Tongue (tissue), 2 donors: ENCODE results near the gene TNNI3. TPM values are rescaled to one million over a fixed set of nuclear protein-coding genes. Genes with fewer than 3 reads are reported as not detected.
"Not testable (repeated sequence)": the region's sequence is repeated elsewhere in the genome, so short reads cannot be mapped to it uniquely, and the experiment has no call there.

Experiments
- DNase-seq: peaks from one replicate; pipeline ENCODE4 v3.0.0-alpha.2; 2015
- total RNA-seq: library from RNA; depleted of rRNA; stranded (reverse); fragments of >200 nt; gene quantifications from one replicate; pipeline ENCODE4 v1.2.3, GENCODE V29; 2014

The TNNI3 gene
- 1.7 TPM for total RNA-seq

DNA sequence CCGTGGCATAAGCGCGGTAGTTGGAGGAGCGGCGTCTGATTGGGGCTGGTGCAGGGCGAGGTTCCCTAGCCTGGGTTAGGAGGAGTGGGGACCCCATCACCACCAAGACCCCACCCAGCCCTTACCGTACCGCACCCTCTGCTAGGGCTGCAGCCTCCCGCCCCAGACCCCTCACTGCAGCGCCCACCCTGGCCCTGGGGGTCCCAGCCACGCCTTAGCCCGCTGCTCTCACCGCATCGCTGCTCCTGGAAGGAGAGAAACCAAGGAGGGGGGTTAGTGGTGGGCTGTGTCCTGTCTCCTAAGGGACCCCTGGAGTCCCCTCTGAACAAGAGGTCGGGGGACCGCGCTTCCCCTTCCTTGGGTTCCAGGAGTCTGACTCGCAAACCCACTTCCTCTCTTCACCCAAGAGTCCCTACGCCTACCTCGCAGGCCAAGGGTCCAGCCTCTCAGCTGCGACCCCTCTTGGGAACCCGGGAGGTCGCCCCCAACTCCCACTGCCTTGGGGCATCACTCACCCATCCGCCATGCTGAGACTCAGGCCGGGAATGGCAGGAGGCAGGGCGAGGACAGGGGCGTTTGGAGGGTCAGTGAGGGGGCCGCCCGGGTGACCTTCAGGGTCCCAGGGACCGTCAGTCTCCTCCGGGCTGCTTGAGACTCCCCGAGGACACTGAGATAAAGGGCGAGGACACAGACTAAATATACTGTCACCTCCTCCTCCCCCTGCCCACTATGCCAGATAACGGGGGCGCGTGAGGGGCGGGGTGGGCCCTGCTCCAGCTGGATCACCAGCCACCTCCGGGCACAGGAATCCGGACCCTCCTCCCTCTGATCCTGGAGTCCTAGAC, at the start of gene TNNI3:
Gene TNNI3 (minus strand): TSS at position 669 of the 845 bp plus-strand sequence. CDS start 143 bp downstream, at position 526.
- DNase-seq, result no peak

DNA sequence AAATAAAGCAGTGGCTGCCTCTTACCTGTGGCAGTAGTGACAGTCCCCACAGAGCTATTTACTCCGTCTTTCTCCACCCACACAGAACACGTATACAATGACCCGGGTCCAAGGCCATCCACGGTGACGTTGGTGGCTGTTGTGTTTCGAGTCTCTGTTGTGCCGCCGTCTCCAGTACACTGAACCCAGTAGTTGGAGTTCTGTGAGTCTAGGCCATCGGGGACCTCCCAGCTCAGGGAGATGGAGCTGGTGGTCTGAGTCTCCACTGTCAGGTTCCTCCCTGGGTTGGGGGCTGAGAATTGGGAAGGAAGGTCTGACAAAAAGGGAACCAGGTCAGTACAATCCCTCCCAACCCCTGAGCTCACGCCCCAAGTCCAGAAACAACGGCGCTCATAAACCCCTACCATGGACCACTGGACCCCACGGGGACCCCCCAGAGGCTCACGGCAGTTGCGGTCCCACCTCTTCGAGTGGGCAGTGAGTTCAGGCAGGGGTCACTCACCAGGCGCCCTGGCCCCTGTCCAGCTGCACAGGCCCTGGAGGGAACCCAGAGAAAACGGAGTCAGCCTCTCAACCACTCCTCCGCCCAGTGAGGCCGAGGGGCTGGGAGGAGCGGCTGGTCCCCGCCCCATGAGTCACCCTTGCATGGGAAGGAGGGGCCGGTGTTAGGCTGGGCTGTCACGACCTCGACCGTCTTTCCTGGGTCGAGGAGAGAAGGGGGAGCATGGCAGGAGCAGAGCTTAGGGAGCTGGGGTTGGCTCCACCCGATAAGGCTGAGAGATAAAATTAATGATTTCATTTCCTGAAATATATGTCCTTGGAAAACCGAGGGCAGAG, 49.4 kb upstream of the TNNI3 start:
- peak; percentile 50 for DNase-seq

DNA sequence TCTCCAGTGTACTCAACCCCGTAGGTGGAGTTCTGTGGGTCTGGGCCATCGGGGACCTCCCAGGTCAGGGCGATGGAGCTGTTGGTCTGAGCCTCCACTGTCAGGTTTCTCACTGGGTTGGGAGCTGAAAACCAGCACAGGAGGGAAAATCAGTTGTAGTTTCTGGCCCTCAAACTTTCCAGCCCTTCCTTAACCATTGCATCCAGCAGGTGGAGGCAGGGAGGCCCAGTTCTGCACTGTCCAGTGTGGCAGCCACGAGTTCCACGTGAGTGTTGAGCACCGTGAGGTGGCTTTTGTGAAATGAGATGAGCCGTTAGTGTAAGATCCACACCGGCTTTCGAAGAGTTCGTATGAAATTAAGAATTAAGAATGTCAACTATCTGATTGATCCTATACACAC, 44.7 kb upstream of the TNNI3 start:
- not testable (repeated sequence) for DNase-seq

DNA sequence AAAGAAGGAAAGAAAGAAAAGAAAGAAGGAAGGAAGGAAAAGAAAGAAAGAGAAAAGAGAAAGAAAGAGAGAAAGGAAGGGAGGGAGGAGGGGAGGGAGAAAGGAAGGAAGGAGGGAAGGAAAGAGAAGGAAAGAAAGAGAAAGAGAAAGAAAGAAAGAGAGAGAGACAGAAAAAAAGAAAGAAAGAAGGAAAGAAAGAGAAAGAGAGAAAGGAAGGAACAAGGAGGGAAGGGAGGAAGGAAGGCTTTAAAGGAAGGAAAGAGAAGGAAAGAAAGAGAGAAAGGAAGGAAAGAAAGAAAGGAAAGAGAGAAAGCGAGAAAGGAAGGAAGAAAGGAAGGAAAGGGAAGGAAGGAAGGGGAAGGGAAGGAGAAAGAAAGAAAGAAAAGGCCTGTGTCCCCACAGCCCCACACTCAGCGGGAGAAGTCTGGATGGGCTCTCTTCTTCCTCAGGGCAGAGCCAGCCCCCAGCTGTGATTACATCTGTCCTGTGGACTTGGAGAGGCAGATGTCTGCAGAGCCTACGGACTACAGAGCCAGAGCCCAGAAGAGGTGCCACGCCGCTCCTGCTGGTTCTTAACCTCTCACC, 42.2 kb upstream of the TNNI3 start:
- no peak for DNase-seq

DNA sequence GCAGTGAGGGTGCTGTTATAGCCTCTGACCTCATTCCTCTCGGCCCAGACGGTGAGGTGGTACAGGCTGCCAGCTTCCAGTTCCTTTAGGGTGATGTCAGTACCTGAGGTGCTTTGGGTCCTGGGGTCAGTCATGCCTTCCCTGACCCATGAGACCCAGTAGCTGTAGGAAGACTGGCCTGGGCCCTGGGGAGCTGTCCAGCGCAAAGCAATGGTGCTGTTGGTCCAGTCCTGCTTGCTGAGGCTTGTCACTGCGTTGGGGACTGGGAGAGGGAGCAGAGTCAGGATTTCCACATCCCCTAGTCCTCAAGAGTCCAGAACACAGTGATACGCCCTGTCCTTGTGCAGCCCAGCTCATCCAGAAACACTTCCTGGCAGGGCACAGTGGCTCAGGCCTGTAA, 41.1 kb upstream of the TNNI3 start:
- DNase-seq, result no peak

DNA sequence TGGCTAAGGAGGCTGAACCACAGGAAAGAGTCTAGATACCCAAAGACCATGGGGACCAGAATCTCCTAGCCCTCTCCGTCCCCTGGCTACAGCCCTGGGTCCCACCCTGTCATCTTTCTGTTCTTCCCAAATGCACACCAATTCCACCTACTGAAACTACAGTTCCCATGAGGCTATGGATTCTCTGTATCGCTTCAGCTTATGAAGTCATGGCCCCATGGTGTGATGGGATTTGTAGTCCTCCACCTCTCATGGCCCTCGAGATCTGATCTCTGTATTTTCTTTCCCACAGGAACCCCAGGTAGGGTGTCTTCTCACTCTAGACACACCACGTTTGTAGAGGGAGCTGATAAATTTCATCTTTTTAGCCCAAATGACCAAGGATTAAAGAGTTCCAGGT, 40.0 kb upstream of the TNNI3 start:
- no peak for DNase-seq

DNA sequence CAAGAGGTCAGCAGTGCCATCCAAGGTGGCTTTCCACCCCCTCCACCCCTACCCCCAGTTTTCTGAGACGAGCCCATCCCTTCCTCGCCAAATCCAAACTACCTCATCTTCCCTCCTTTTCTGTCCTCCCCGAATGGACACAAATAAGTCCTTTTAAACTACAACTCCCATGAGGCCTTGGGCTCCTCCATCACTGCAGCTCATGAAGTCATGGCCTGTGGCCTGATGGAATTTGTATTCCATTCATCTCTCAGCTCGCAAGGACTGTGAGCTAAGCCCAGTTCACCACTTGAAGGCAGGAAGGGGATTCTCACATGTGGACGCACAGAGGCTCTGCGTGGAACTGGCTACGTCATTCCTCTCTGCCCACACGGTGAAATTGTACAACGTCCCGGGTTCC, 39.3 kb upstream of the TNNI3 start:
- DNase-seq, result no peak

DNA sequence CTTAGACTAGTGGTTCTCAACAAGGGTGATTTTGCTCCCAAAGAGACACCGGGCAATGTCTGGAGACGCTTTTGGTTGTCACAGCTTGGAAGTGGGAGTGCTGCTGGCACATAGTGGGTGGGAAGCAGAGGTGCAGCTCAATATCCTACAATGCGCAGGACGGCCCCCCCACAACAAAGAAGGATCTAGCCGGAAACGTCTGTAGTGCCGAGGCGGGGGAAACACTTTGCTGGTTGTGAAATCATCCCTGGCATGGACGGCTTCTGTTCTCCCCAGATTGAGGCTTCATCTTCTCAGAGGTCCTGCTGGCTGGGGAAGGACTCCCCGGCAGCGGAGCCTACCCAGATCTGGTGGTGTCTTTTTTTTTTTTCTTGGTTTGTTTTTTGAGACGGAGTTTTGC, 35.9 kb upstream of the TNNI3 start:
- DNase-seq, result no peak

DNA sequence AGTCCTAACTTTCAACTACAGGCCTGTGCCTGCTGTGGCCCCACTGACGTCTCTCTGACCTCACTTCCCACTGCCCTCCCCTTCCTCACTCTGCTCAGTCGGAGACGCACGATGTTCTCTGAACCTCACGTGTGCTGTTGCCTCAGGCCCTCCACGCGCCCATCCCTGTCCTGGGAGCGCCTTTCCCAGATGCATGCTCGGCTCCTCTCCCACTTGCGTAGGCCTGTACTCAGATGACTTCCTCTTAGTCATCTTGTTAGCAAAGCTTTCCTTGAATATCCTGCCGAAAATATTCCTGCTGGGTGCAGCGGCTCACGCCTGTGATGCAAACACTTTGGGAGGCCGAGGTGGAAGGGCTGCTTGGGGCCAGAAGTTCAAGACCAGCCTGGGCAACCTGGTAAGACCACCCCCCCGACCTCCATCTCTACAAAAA, 31.9 kb upstream of the TNNI3 start:
- DNase-seq, result no peak

DNA sequence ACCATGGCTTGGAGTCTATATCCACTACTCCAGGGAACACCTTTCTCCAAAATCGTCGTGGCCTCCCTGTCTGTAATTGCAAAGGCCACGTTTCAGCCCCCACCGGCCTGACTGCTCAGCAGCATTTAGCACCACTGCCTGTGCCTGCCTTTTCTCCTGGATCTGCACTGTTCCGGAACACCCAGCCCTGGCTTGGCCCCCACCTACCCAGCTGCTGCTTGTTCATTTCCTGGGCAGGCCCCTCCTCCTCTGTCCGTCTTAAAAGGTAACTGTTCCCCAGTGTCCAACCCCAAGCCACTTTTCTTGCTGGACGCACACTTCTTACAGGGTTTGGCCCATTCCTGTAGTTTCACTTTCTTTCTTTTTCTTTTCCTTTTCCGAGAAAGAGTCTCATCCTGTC, 31.1 kb upstream of the TNNI3 start:
- DNase-seq, result no peak

DNA sequence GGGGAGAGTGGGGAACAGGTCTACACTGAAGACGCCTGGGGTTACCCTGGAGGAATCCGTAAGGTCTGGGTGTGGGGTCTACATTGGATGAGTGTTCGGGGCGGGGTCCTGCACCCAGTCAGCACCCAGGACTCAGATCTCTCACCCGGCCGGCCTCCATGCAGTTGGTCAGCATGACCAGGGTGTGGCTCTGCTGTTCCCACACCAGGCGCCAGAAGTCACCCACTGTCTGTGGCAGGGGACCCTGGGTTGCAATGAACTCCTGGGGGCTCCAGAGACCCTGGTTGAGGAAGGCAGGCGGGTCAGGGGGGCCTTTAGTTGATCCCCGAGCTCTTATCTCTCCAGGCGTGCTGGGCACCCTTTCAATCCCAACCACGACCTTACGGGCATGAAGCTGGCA, 28.5 kb upstream of the TNNI3 start:
- DNase-seq, result no peak

DNA sequence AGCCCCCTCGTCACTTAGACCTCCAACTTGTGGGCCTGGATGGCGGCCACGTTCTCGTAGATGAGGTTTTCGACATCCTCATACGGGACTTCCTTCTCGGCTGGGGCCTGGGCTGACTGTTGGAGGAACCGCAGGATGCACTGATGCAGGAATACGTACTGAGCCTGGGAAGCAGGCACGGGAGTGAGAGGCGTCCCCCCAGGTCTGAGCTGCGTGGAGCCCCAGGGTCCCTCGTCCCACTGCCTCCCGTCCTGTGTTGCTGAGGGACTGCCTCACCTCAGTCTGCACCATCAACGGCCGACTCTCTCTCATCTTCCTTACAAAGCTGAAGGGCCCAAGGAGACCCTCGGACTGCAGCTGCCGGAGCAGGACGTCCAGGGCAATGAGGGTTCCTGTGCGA, 24.2 kb upstream of the TNNI3 start:
- no peak for DNase-seq

DNA sequence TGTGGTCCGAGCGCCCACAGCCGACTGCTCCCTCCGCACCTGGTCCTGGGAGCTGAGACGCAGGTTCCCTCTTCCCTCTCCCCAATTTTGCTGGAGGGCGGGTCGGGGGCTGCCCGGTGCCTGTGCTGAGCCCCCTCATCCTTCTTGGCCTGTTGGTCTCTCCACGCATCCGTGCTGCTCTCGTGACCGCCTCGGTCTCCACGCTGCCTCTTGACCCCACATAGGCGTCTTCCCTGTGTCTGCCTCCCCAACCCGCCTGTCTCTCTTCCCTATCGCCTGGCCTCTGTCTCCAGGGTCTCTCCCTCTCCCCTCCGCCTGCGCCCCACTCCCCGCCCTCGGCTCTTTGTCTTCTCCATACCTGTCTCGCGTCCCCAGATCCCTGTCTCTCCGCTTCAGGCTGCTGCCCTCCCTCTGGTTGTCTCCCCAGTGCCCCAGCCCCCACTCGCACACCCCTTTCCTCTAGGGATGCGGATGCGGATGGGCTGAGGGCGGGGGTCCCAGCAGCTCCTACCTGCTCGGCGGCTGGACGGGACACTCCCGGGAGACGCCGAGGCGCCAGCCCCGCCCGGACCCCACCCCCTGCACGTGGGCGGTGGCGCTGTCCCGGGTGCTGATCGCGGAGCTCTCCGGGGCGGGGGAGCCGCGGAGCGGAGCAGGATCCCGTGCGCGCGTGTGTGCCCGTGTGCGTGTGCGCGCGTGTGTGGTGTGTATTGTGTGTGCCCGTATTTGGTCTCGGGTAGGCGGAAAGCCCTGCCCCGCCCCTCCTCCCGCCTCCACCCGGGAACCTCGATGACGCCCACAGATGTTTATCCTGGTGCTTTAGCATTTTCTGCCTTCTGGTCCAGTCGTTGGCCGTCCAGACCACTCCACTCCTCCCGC, 22.3 kb upstream of the TNNI3 start, which contains the start of gene SYT5:
Gene SYT5 (minus strand): TSS at position 684 of the 879 bp plus-strand sequence. CDS start 1,248 bp downstream, outside the sequence.
- peak; percentile 62 for DNase-seq

DNA sequence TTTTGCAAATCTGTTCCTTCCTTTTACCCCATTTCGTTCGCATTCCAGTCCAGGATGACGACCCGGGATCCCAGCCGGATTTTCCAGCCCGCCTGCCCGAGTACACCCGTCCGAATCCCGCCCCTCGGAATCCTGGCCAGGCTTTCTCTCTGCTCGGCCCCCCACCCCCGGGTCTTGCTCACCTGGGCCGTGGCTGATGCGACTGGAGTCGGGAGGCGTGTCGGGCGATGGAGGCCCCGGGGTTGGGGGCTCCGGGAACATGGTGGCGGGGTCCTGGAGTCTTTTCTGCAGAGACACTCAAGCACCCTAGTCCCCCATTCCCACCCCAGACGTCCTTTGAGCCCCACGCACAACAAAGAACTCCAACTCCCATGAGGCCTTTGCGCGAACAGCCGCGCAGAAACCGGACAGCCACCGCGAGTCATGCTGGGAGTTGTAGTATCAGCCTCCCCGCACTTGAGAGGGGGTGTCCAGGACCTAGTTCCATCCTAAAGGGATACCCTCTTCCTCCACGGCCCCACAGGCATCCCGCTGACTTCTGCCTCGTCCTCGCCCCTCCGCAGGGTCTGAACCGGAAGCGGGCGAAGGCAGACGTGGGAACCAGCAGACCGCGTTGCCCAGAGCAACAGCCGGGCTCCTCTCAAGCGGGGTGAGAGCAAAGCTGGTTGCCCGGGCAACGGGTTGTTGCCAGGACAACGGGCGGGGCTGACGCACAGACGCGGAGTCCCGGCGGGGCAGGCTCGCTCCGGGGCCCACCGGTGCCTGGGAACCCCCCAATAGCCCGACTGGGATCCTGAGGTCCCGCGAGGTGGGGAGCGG, 21.5 kb upstream of the TNNI3 start:
- DNase-seq, result peak; percentile 77

DNA sequence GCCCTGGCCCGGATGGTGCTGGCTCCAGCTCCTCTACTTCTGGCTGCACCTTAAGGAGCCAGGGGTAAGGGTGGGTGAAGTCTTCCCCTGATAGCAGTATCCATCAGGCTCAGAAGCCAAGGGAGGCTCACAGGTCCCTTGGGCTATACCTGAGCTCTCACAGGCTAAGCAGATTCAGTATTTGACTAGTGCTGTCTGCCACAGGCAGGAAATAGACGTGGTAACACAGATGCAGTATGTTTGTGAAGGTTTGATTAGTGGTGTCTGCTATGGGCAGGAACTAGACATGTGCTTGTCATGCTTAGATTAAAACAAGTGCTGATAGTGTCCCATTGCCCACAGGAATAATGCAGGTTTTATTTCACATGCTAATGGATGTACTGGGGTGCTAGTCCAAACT, 18.5 kb upstream of the TNNI3 start:
- DNase-seq, result no peak

DNA sequence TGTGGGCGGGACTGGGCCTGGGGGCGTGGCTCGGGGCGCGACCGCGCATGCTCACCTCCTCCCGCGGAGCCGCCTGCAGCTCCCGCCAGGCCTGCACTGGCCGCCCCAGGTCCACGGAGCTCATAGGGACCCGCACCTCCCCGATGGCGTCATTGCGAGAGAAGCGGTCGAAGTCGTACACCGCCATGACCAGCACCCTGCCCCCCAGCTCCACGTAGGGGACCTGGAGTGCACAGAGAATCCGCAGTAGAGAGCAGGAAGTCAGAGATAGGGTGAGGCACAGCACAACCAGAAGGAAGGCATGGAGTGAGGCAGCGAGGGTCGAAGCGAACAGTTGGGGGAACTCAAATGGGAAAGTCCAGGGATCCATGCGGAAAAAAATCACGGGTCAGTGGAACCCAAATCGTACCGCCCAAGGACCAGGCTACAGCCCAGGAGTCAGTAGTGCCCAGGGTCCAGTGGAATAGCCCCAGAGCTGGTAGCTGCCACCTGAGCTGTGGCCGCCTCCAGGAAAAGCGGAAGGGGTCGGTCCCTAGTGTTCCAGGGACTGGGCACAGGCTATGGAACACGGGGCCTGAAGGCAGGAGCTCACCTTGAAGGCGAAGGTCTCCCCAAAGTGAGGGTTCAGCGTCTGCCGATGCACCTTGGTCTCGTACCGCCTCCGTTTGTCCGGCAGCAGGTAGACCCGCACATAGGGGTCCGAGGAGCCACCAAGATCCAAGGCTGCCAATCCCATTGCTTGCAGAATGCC, 17.8 kb upstream of the TNNI3 start:
- no peak for DNase-seq

DNA sequence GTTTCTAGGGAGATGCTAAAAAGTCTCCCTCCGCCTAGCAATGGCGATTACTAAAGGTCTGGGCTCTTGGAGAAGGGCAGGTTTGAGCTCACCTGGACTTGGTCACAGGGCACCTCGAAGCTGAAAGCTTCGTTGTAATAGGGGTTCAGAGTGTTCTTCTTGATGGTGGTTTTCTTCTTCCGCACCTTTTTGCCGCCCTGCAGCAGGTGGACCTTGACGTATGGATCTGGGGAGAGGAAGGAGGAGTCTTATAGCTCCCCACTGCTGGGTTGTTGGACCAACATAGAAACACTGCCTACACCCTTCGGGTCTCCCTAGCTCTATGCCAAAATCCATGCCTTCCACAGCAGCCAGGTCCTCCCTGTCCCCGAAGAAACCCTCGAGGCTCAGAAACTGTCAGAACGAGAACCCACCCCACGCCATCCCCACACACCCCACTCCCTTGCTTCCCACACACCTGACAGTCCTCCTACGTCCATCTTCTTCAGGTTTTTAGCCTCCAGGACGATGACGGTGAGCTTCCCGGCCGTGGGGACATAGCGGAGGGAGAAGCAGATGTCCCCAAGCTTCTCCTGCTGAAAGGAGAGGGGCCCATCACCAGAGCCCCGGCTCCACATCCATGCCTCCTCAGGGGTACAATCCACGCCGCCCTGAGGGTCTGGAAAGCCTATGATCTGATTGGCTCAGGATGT, 17.0 kb upstream of the TNNI3 start:
- DNase-seq, result no peak

DNA sequence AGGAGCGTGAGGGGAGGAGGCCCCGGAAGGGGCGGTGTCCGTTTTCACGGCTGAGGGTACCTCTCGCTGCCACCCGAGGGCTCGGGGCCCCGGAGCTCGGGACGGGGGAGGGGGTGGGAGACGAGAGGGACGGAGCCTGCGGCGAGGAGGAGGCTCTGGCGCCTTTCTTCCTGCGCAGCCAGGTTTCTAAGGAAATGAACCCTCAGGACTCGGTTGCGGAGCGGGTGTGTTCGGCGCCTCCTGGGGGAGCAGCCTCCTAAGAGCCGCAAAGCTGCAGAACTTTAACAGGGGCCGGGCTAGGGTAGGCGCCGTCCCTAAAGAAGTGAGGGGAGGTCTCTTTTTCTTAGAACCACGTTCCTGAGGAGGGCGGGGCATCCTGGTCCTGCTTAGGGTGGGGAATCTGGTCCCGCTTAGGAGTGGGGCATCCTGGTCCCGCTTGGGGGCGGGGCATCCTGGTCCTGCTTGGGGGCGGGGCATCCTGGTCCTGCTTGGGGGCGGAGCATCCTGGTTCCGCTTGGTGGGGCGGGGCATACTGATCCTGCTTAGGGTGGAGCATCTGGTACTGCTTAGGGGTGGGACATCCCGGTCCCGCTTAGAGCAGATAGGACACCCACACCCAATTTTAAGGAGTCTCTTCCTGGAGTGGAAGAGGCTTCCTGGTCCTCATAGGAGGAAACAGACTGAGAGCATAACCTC, 16.3 kb upstream of the TNNI3 start:
- no peak for DNase-seq

DNA sequence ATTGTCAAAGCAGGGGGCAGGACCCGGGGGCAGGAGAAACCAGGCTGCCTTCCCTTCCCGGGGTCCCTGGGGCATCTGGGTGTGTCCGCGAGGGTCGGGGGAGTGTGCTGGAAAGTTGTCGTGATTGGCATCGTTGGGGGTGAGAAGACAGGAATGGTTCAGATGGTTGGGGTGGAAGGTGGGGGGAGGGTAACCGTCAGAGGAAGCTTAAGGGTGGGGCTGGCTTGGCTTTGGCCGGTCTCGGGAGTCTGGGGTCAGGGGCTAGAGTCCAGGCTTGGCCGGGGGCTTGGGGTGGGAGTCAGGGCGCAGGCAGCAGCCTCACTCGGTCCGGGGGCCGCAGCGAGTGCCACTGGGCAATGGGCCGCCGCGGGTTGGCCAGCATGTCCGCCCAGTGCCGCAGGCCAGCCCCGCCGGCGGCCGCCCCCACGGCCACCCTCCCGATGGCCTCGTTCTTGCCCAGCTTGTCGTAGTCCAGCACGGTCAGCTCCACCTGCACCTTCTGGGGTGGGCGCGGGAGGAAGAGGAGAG, 15.7 kb upstream of the TNNI3 start:
- DNase-seq, result no peak
